Measurements from ENCODE around the gene RRAS.

The RRAS gene

DNA sequence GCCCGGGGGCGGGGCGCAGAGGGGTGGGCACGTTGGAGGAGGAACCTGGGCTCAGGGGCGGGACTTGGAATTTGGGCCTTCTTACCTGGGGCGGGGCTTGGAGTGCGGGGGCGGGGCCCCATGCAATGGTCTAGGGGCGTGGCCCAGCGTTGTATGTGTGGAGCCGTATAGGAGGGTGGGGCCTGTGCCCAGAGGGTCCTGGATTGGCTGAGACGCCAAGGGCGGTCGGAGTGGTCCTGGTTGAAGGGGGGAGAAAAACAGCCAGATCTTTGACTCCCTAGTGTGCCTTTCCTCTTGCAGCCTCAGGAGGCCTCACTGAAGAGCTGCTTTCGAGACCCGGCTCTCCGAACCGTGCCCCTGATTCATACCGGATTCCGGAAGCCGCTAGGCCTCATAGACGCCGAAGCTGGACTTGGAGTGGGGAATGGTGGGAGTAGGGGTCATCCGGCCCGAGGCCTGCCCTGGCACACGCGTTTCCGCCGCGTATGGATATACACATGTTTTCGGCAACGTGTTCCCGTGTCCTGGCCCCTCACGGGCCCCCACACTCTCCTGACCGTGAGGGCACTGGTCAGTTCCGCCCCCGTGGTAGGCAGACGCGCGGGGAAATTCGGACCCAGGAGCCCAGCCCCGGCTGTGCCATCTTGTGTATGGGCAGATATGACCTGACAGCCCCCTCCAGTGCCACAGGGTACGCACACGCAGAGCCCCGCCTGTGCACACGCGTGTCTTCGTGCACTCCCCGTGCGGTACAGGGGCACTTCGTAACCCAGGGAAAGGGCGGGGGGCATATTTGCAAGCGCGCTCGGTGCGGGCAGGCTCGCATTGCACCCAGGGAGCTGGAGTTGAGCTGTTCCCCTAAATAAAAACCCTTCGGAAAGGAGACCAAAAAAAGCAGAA lies 49.6 kb downstream of the RRAS start:
- Histone ChIP-seq H3K4me3 (peak overlapping the region; percentile 87 to 96), H3K9me3 (no peaks in the 10 kb centered on the region), H3K27me3 (no peaks in the 10 kb centered on the region), H3K4me1 (peaks cover 0 to 34% (median 15%) of the 10 kb centered on the region in 4 donors), H3K27ac (peak overlapping the region; percentile 86 to 92), H3K36me3 (peaks cover 8 to 14% (median 12%) of the 10 kb centered on the region in 3 donors)
- intact Hi-C loops (cut with DNase I; ENCODE audit: low total_unique reads): loop anchor here (2.0 kb wide), 1 partner anchor 86 kb away; the partner anchor contains the start of gene PRMT1
- DNase-seq: peak; percentile 94 to 96
- TF ChIP-seq, protein P1, sequence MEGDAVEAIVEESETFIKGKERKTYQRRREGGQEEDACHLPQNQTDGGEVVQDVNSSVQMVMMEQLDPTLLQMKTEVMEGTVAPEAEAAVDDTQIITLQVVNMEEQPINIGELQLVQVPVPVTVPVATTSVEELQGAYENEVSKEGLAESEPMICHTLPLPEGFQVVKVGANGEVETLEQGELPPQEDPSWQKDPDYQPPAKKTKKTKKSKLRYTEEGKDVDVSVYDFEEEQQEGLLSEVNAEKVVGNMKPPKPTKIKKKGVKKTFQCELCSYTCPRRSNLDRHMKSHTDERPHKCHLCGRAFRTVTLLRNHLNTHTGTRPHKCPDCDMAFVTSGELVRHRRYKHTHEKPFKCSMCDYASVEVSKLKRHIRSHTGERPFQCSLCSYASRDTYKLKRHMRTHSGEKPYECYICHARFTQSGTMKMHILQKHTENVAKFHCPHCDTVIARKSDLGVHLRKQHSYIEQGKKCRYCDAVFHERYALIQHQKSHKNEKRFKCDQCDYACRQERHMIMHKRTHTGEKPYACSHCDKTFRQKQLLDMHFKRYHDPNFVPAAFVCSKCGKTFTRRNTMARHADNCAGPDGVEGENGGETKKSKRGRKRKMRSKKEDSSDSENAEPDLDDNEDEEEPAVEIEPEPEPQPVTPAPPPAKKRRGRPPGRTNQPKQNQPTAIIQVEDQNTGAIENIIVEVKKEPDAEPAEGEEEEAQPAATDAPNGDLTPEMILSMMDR (IDR thresholded peaks at IDR 0.05): no peak

DNA sequence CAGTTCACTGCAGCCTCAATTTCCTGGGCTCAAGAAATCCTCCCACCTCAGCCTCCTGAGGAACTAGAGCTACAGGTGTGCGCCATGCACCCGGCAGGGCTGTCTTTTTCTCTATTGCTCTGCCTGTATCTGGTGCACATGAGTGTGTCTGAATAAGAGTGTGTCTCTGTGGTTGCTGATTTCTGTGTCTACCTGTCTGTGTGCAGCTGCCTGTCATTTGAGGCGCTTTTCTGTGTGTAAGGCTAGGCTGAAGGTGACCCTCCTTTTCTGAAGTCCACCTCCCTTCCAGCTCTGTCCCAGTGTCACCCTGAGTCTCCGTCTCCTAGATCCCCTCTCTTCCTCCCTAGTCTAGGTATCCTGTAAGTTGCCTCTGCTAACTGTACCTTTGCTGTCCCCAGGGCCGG lies 50.4 kb downstream of the RRAS start:
- Histone ChIP-seq H3K4me3 (peak overlapping the region in 1 of 2 donors; percentile 87), H3K9me3 (no peaks in the 10 kb centered on the region), H3K36me3 (peaks cover under 1 to 6% (median 4%) of the 10 kb centered on the region in 3 donors), H3K27me3 (no peaks in the 10 kb centered on the region), H3K27ac (peak overlapping the region; percentile 86 to 92), H3K4me1 (peaks cover 0 to 34% (median 15%) of the 10 kb centered on the region in 4 donors)
- intact Hi-C loops (cut with DNase I; ENCODE audit: low total_unique reads): no loop called here
- no peak for DNase-seq
- TF ChIP-seq, protein P1 (IDR thresholded peaks at IDR 0.05): no peak

DNA sequence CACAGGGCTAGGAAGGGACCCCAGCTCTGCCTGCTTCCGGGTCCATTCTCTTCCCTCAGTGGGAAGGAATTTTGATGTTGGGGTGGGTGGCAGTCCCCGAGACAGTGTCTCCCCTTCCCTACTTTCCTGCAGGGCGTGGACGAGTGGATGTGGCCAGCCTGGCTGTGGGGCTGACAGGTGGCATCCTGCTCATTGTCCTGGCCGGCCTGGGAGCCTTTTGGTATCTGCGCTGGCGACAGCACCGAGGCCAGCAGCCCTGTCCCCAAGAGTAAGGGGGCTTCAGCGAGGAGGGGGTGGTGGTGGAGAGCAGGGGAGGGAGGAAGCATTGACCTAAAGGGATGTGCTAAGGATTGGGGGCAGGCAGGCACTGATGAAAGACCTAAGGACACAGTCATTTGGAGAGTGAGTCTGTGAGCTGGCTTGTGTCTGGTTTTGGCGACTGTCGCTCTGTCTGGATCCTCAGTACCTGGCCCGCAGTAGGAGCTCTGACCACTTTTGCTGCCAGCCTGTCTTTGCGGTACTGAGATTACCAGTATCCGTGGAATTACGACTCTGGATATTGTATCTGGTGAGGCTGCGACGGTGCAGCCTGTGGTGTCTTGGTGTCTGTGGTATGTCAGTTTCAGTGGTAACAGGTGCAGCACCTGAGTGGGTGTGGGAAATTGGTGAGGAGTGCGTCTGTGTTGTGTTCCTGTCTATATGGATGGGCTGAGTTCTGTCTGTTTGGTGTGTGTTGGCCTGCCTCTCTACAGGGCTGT lies 51.4 kb downstream of the RRAS start:
- TF ChIP-seq, protein P1 (IDR thresholded peaks at IDR 0.05): no peak
- peaks cover 0 to 26% (median 11%) of the 10 kb centered on the region in 4 donors for H3K4me1 ChIP-seq
- no peak overlapping the region for H3K4me3 ChIP-seq
- no peaks in the 10 kb centered on the region for H3K27me3 ChIP-seq
- no peak overlapping the region for H3K27ac ChIP-seq
- intact Hi-C loops (cut with DNase I; ENCODE audit: low total_unique reads): no loop called here
- H3K36me3 ChIP-seq: no peaks in the 10 kb centered on the region
- H3K9me3 ChIP-seq: no peaks in the 10 kb centered on the region
- DNase-seq: no peak

DNA sequence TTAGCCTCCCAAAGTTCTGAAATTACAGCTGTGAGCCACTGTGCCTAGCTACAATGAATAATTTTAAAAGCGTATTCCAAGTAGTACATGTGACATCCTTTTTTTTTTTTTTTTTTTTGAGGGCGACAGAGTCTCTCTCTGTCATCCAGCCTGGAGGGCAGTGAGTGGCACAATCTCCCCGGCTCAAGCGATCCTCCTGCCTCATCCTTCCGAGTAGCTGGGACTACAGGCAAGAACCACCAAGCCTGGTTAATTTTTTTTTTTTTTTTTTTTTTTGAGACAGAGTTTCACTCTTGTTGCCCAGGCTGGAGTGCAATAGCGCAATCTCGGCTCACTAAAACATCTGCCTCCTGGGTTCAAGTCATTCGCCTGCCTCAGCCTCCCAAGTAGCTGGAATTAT lies 52.7 kb downstream of the RRAS start:
- no peak for DNase-seq

More for the DNA sequence above, 52.7 kb downstream of the RRAS start:
- TF ChIP-seq, protein P1 (IDR thresholded peaks at IDR 0.05): no peak
- Histone ChIP-seq H3K4me1 (peaks cover 0 to 13% (median 3%) of the 10 kb centered on the region in 4 donors), H3K36me3 (no peaks in the 10 kb centered on the region), H3K27ac (no peak overlapping the region), H3K9me3 (no peaks in the 10 kb centered on the region), H3K27me3 (no peaks in the 10 kb centered on the region), H3K4me3 (no peak overlapping the region)
- intact Hi-C loops (cut with DNase I; ENCODE audit: low total_unique reads): no loop called here

Measured in tibial artery (tissue), 4 donors.